LNCAP (cell line): ENCODE results near the gene ZNF184.
A peak's percentile ranks its signal among the peaks of the same experiment; 100 is the strongest.

Experiments used
- TF ChIP-seq, protein P1 (sequence below): fragments of 450-650 bp; IDR thresholded peaks from 2 replicates; pipeline ENCODE4 v1.5.1; 2017; ENCODE audit warnings: mild to moderate bottlenecking

ZNF184 gene

GRCh38 chr6:27495386-27496135, 22.7 kb upstream of the ZNF184 start:
- TF ChIP-seq, protein P1, sequence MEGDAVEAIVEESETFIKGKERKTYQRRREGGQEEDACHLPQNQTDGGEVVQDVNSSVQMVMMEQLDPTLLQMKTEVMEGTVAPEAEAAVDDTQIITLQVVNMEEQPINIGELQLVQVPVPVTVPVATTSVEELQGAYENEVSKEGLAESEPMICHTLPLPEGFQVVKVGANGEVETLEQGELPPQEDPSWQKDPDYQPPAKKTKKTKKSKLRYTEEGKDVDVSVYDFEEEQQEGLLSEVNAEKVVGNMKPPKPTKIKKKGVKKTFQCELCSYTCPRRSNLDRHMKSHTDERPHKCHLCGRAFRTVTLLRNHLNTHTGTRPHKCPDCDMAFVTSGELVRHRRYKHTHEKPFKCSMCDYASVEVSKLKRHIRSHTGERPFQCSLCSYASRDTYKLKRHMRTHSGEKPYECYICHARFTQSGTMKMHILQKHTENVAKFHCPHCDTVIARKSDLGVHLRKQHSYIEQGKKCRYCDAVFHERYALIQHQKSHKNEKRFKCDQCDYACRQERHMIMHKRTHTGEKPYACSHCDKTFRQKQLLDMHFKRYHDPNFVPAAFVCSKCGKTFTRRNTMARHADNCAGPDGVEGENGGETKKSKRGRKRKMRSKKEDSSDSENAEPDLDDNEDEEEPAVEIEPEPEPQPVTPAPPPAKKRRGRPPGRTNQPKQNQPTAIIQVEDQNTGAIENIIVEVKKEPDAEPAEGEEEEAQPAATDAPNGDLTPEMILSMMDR, result peak; percentile 22; the same call in 1 of the 2 replicates

- TF ChIP-seq, protein P1, result no peak
These were observed 22.1 kb upstream of the ZNF184 start for GRCh38 chr6:27494987-27495385.

- TF ChIP-seq, protein P1, result no peak
These were observed 21.2 kb upstream of the ZNF184 start for GRCh38 chr6:27494103-27494502.

GRCh38 chr6:27492631-27493190, 19.8 kb upstream of the ZNF184 start:
- TF ChIP-seq, protein P1, result no peak

DNA sequence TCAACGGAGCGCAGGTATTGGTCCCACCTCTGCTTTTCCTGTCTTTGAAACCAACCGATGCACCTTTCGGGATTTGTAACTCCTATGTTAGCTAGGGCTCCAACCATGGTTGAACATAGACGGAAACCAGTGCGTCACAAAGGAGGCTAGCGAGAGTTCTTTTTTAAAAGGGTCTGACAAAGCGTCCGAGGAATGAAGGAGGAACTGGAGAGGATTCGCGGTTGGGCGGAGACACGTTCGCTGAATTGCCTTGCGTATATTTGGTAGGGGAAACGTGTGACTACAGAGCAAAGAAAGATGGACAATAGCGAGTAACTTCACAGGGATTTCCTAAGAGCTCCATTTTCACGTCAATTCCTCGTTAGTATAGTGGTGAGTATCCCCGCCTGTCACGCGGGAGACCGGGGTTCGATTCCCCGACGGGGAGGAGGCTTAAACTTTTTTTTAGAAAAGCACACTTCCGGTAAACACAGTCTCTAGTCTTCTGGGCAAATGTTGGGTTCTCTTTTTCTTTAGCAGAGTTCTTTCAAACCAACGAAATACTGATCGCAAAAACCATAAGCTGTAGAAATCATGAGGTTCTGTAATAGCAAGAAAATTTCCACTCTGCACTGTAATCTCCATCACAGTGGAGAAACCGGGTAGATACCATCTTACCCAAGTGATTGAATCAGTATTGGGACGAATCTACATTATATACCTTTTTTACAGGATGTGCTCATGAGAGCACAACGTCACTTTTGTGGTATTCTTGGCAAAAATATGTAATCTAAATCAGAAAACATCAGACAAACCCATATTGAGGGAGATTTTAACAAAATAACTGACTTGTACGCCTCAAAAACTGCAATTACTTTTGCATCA, 6.6 kb upstream of the ZNF184 start:
- TF ChIP-seq, protein P1, result no peak

DNA sequence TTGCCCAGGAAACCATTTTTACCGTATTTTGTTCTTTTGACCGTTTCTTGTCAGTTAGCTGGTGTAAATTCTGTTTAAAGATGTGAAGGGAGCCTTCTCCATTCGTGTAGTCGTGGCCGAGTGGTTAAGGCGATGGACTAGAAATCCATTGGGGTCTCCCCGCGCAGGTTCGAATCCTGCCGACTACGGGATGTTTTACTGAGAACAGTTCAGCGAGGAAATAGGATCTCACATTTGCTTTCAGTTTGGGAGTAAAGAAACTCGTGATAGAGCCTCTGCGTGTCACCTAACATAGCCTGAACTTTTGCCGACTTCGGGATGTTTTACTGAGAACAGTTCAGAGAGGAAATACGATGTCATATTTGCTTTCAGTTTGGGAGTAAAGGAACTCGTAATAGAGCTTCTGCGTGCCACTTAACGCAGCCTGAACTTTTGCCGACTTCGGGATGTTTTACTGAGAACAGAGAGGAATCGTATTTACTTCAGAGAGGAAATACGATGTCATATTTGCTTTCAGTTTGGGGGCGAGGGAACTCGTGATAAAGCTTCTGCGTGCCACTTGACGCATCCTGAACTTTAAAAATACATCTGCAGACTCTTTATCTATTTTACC, 5.9 kb upstream of the ZNF184 start:
- TF ChIP-seq, protein P1, result no peak

DNA sequence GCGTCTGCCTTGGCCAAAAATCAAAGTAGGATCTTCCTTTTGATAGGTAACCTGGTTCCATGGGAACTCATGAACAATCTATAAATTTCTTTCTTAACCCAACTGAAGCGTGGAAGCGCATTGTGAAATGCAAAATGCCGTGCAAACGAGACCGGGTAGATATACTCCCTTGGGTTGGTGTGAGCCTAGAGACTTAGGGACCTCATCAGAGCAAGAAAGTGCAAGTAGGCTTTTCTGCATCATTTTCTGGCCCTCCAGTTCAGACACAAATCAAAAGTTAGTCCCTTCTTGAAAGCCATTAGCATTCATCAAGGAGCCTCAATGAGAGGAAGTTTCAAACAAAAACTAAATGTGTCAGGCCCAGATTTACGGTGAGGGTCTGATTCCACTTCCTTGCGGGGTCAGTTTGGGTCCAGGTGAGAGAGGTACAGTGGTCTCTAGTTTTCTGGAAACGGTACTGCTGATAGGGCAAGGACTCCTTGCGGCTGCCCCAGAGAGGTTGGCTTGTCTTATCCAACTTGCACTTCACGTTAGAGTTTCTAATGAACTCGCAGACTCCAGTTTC, 5.3 kb upstream of the ZNF184 start:
- TF ChIP-seq, protein P1, result no peak
